Hematopoietic multipotent progenitor cell treated with erythropoietin and hydrocortisone succinate and interleukin-3 and kit ligand, for 17 days (in vitro differentiated cells): Measurements from ENCODE around the gene C18orf54.
"Not testable (repeated sequence)": the region's sequence is repeated elsewhere in the genome, so short reads cannot be mapped to it uniquely, and the experiment has no call there.

Experiments
- DNase-seq: peaks from one replicate; pipeline ENCODE4 v3.0.0-alpha.2; 2015; ENCODE audit warnings: low spot score

The C18orf54 gene

DNA sequence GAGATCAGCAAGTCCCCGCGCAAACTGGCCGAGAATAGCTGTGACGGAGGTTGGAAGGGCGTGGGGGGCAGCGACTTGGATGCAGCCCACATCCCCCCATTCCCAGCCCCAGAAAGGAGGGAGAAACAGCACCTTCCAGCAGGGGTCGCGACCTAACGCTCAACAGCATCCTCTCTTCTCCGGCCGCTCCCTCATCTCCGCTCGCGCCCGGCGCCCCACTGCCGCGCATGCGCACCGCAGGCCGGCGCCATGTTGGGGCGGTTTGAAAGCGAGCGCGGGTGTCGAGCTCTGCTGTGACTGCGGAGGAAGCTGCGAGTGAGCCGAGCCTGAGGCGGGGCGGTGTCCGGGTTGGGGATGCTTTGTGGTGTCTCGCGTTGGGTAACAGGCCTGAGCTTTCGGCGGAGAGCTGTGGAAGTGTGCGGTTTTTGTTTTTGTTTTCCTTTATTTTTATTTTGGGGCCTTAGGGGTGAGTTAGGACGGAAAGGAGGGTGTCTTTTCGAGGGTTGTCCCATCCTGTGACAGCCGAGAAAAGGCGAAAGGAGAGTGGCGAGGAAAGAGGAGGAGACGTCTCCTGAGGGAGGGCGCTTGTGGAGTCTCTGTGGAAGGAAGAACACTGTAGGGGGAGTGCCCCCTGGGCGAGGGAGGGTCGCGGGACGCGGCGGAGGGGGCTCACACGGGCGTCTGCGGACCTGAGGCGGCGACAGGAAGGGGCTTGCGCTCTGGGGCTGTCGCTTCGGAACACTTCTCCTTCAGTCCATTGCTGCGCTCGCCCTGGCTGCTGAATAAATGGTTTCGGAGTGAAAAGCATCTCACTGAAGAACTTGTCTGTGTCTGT lies at the start of gene C18orf54, which contains the start of gene STARD6:
TSS of gene C18orf54 (plus strand) at position 247 of the 835 bp plus-strand sequence. CDS start 2,667 bp downstream, outside the sequence.
TSS of gene STARD6 (minus strand) at position 199 of the 835 bp plus-strand sequence. CDS start 3,285 bp downstream, outside the sequence.
- peak; percentile 87 for DNase-seq

- DNase-seq, result not testable (repeated sequence)
Observed at GRCh38 chr18:54309564-54309963, 48.1 kb upstream of the C18orf54 start.

GRCh38 chr18:54316071-54316820 lies 41.5 kb upstream of the C18orf54 start:
- no peak for DNase-seq

GRCh38 chr18:54323561-54323960 lies 34.1 kb upstream of the C18orf54 start:
- DNase-seq, result no peak

DNA sequence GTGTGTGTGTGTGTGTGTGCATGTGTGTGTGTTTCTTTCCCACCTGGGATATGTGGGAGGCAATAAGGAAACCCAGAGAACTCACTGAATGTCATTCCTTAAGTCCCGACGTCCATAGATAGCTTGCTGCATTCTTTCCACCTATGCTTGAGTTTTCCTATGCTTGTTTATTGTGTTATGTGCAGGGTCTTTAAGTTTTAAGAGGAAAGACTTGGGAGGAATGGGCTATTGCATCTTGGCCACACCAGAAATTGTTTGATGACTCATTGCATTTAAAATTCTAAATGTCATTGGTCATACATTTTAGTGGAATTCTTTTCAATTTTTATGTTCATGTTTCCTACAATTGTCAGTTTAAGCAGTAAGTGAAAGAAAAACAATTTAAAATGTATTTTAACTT lies 33.7 kb upstream of the C18orf54 start:
- DNase-seq, result no peak

DNA sequence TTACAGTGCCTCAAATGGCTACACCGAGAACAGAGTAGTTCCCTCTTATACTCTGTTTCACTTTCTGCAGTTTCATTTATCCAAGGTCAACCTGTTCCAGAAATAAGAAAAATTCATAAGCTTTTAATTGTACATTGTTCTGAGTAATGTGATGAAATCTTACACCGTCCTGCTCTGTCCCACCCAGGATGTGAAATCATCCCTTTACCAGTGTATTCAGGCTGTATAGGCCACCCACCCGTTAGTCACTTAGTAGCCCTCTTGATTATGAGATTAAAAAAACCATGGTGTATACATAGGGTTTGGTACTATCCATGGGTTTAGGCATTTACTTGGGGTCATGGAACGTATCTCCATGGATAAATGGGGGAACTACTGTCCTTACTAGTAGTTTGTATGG lies 29.9 kb upstream of the C18orf54 start:
- no peak for DNase-seq

DNA sequence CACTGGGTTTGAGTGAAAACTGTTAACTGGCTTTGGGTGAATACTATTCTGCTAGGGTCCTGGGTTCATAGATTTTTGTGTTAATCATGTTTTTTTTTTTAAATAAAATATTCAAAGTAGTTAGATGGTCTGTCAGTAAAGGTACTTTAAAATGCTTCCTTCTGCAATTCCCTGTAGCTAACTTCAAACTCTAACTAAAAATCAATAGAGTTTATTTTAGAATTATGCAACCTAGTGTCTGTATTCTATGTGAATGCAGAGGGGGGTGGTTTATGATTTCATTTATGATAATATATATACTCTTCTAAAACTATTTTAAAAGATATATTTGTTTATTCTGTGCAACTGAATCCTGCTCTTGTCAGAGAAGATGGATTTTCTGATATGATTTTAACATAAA lies 27.9 kb upstream of the C18orf54 start:
- DNase-seq, result no peak

DNA sequence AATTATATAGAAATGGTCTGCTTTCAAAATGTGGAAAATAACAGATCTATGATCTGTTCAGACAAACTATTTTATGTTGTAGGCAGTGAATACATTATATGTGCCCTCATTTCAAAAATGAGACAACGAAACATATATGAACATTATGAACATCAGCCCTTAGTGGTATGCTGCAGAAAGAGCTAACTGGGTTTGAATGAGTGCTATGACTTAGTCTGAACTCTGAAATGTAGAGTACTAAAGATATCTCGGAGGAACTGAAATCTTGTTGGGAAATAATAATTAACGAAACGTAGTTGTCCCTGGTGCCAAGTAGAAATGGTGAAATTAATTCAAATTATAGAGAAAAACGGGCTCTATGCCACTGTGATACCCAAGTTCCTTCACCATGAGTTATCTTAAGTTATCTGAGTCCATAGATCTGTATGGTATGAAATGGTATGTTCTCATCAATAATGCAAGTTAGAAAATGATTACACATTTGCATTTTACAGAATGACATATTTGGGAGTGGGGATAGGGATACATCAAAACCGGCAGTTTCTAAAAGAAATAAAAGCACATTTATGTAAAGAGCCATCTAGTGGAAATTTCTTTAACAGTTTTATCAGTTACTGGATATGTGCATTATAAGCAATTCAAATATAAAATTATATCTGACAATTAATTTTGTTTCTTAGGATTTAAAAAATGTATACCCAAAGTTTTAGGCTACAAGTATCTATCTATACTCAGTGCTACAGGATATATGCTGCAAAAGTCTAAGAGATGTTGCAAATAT lies 26.7 kb upstream of the C18orf54 start:
- DNase-seq, result no peak

DNA sequence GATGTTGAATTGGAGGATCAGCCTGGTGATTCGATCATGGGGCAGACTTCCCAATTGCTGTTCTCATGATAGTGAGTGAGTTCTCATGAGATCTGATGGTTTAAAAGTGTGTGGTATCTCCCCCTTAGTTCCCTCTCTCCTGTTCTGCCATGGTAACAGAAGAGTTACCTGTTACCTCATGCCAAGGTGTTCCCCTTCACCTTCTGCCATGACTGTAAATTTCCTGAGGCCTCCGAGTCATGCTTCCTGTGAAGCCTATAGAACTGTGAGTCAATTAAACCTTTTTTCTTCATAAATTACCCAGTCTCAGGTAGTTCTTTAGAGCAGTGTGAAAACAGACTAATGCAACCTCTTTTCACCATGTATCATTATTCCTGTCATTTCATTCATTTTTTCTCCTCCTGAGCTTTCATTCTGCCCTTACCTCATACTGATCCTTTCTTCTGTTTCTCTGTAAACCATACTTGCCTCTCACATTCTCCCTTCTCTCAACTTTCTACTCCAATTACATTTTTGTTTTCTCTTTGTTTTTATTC lies 22.0 kb upstream of the C18orf54 start:
- DNase-seq, result no peak

GRCh38 chr18:54338230-54338629 lies 19.5 kb upstream of the C18orf54 start:
- no peak for DNase-seq

GRCh38 chr18:54351186-54351585 lies 6.5 kb upstream of the C18orf54 start:
- no peak for DNase-seq

DNA sequence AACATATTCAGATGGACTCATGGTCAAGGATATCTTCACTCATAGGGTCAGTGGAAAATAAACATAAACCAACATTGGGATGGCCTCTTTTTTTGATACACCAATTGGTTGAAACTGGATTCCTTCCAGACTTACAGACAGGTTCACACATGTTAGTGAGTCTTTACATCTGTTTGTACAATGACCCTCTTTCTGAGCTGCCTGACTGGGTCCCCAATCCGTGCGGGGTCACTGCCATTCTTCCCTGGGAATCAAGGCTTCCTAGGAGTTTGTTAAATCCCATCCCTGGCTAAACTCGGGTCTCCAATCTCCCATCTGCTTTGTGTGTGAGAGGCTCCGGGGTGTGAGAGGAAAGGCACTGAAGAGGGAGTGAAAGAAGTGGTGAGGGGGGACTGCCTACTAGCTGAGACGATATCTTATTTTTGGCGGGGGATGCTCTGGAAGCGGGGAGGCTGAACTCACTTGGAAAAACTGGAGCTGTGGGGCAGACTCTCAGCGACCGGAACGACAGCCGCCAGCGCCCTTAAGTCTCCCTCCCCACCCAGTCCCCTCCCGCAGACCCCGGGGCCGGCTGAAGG lies 535 bp upstream of the C18orf54 start:
- no peak for DNase-seq

DNA sequence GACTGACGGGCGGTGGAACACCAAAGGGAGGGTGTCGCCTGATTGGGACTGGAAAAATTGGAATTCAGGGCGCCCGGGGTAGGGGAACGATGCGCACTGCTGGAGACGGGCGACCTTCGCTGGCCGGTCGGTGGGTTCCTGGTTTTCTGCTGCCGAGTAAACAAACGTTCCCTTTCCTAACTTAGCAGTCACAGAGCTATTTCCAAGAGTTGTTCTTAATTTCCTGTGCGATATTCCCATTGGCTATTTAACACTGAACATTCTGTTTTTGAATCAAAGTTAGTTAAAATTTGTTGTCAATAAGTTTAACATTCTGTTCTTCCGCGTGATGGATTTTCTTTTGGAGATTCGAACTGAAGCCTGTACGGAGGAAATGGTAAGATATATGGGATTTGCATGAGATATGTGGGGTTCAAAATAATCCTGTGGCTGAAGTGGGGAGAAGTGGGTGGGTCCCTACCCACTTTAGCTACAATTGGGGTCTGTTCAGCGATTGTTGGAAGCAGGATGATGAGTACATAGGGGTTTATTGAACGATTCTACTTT lies 862 bp downstream of the C18orf54 start:
- DNase-seq, result no peak

DNA sequence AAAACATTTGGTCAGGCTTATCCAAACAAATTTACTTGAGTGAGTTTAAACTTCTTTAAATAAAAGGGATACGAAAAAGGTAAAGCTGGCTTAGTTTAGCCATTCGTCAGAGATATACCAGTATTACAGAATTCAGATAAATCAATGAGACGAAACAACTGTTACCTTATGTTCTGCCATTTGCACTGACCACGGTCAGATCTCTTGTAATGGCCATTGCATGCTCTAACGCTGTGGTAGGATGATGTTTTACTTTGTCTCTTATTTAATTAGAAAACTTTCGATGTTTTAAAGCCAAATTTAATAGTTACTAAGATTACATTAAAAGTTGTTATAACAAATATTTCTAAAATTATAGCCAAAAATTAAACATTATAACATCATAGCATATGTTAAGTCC lies 1.5 kb downstream of the C18orf54 start:
- no peak for DNase-seq

GRCh38 chr18:54360406-54360805 lies 2.7 kb downstream of the C18orf54 start:
- DNase-seq, result no peak

GRCh38 chr18:54378057-54378456 lies 20.4 kb downstream of the C18orf54 start:
- no peak for DNase-seq

GRCh38 chr18:54381640-54382039 lies 23.9 kb downstream of the C18orf54 start:
- no peak for DNase-seq

DNA sequence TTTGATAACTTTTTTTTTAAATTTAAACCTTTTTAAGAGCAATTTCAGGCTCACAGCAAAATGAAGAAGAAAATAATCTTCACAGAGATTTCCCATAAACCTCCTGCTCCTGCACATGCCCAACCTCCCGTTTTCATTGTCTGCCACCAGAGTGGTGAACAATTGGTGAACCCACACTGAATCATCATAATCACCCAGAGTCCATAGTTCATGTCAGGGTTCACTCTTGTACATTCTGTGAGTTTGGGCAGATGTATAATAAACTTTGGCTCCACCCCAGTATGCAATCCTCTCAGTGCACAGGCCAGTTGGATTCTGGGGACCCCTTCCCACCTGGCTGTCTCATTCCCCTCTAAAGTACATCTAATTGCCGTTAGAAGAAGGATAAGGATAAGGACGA lies 24.4 kb downstream of the C18orf54 start:
- DNase-seq, result no peak

- no peak for DNase-seq
Observed at GRCh38 chr18:54382733-54383252, 25.1 kb downstream of the C18orf54 start.

DNA sequence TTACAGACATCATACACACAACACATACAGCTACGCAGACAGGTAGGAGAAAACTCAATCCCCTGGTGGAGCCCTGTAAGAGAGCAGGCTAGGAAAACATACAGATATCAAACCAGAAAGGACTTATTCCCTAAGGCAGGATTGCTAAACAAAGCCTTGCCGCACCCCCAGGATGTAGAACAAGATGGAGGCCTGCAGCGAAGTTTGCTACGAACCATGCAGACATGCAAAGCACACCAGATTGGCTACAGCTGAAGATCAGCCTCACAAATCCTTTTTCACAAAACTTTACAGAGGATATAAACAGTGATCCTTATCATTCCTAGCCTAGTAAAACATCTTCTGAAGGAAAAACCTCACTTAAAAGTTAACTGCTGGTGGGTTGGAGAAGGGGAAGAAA lies 28.3 kb downstream of the C18orf54 start:
- DNase-seq, result no peak
